Endothelial cell of umbilical vein (primary cell): Measurements from ENCODE around the gene COL5A1. TPM values are rescaled to one million over a fixed set of nuclear protein-coding genes. Genes with fewer than 3 reads are reported as not detected.

Experiments
- BruUV-seq: library from RNA; stranded (reverse); fragments of 400-500 nt; replicated peaks from 2 replicates; lab custom pipeline; 2021; lab: Mats Ljungman, UMichigan
- CTCF ChIA-PET: fragments of 300-600, 350-600 bp; sonication (Branson Sonifier 250); formaldehyde crosslinking; loops from one replicate; lab custom pipeline; 2021; ENCODE audit warnings: antibody characterized with exemption, inconsistent platforms; lab: Charles Lee
- POLR2A ChIA-PET: fragments of 300-600, 350-600 bp; sonication (Branson Sonifier 250); formaldehyde crosslinking; loops from one replicate; lab custom pipeline; 2021; ENCODE audit warnings: antibody characterized with exemption, inconsistent platforms; lab: Charles Lee
- DNase-seq: peaks from one replicate; pipeline ENCODE4 v3.0.0-alpha.2; 2011; ENCODE audit warnings: low read depth, low spot score
- FAIRE-seq: peaks from 2 replicates; lab custom pipeline; 2011; peaks lifted over from hg19 to GRCh38; lab: Jason Lieb, UNC
- H2AFZ ChIP-seq: 2 replicates; pipeline ENCODE4 v1.6.0; 2012; ENCODE audit warnings: low read depth, low read length, control low read depth, inconsistent platforms
- H3K27ac ChIP-seq: 2 replicates; pipeline ENCODE4 v1.5.1; 2011; ENCODE audit warnings: low read depth, mild to moderate bottlenecking, control low read depth, low read length, moderate library complexity; ENCODE audit not compliant: insufficient read depth
- H3K27me3 ChIP-seq, 2 experiments: 2 replicates each; pipeline versions ENCODE4 v1.6.0 to v1.6.1; 2011; ENCODE audit warnings: low read length in 2 of 2, mixed read lengths in 1 of 2; ENCODE audit not compliant: control insufficient read depth in 2 of 2, insufficient read depth in 2 of 2
- H3K36me3 ChIP-seq, 2 experiments: 2 replicates in 1 of 2; 3 replicates in 1 of 2; pipeline ENCODE4 v1.5.1; 2011; ENCODE audit warnings: low read length in 2 of 2, mild to moderate bottlenecking in 1 of 2, moderate library complexity in 1 of 2; ENCODE audit not compliant: control insufficient read depth in 2 of 2, insufficient read depth in 2 of 2; ENCODE audit errors: extremely low read depth in 1 of 2
- H3K4me1 ChIP-seq: 3 replicates; pipeline ENCODE4 v1.5.1; 2011; ENCODE audit warnings: mild to moderate bottlenecking, low read length; ENCODE audit not compliant: control insufficient read depth, insufficient read depth; ENCODE audit errors: extremely low read depth
- H3K4me2 ChIP-seq: 2 replicates; pipeline ENCODE4 v1.6.1; 2011; ENCODE audit warnings: low read length, control low read depth, mixed read lengths; ENCODE audit not compliant: insufficient read depth
- H3K4me3 ChIP-seq, 3 experiments: fragments of 200-600 bp in 1 of 3; sonication (generic), shearing (Covaris generic) in 1 of 3; replicated peaks in 1 of 3; 2 replicates each; pipeline ENCODE4 v1.5.1; 2011 to 2016; ENCODE audit warnings: control low read depth in 3 of 3, low read length in 3 of 3, mild to moderate bottlenecking in 2 of 3, inconsistent platforms in 1 of 3, low read depth in 1 of 3, moderate library complexity in 1 of 3; ENCODE audit not compliant: insufficient read depth in 1 of 3
- H3K79me2 ChIP-seq: 2 replicates; pipeline ENCODE4 v1.6.0; 2012; ENCODE audit warnings: low read length, inconsistent platforms; ENCODE audit not compliant: control insufficient read depth, insufficient read depth
- H3K9ac ChIP-seq: replicated peaks from 2 replicates; pipeline ENCODE3; 2011; ENCODE audit warnings: low read length, control low read depth; ENCODE audit not compliant: insufficient read depth; ENCODE audit errors: extremely low read depth
- H3K9me1 ChIP-seq: replicated peaks from 3 replicates; pipeline ENCODE4 v1.6.0; 2011; ENCODE audit warnings: mild to moderate bottlenecking, low read length; ENCODE audit not compliant: control insufficient read depth, insufficient read depth; ENCODE audit errors: extremely low read depth
- H3K9me3 ChIP-seq: replicated peaks from 2 replicates; pipeline ENCODE4 v1.5.1; 2012; ENCODE audit warnings: low read length, inconsistent platforms; ENCODE audit not compliant: control insufficient read depth, insufficient read depth
- H4K20me1 ChIP-seq: replicated peaks from 2 replicates; pipeline ENCODE3; 2011; ENCODE audit warnings: mild to moderate bottlenecking, low read length; ENCODE audit not compliant: control insufficient read depth, insufficient read depth; ENCODE audit errors: extremely low read depth
- EZH2 ChIP-seq: IDR thresholded peaks from 2 replicates; pipeline ENCODE4 v1.6.1; 2012; ENCODE audit warnings: borderline replicate concordance, low read depth, mild to moderate bottlenecking, moderate library complexity, low read length, inconsistent platforms; ENCODE audit not compliant: severe bottlenecking
- JUN ChIP-seq: IDR thresholded peaks from 2 replicates; pipeline ENCODE4 v1.6.1; 2011; ENCODE audit warnings: borderline replicate concordance, low read depth; ENCODE audit not compliant: insufficient read length, insufficient read depth
- POLR2A ChIP-seq: IDR thresholded peaks from 2 replicates; pipeline ENCODE4 v1.6.1; 2012; ENCODE audit warnings: low read depth, mild to moderate bottlenecking, control low read depth, low read length
- POLR2AphosphoS5 ChIP-seq: IDR thresholded peaks from 2 replicates; pipeline ENCODE4 v1.6.1; 2012; ENCODE audit warnings: low read depth, mild to moderate bottlenecking, control low read depth, low read length, moderate library complexity; ENCODE audit not compliant: insufficient read depth
- dilution Hi-C: fragments of 300-500 bp; cut with MboI; formaldehyde crosslinking; loops from one replicate; pipeline ENCODE4 v1.15.0; 2019; ENCODE audit warnings: low sequenced_read_pairs; ENCODE audit not compliant: extremely low pct_ligation_motif_present
- intact Hi-C: fragments of 100-400 bp; cut with micrococcal nuclease; formaldehyde crosslinking; loops from one replicate; pipeline ENCODE4 v1.10.0; 2022
- polyA plus RNA-seq, 4 experiments: library from polyadenylated mRNA; depleted of rRNA in 3 of 4; stranded (reverse) in 3 of 4; unstranded in 1 of 4; fragments of >200 nt; gene quantifications; 2 replicates each; pipeline versions ENCODE4 v1.2.1 to v1.2.3, GENCODE V29; 2011 to 2012; ENCODE audit warnings: missing spikeins in 1 of 4
- total RNA-seq: library from RNA; stranded (reverse); gene quantifications from 2 replicates; pipeline ENCODE4 v1.2.3, GENCODE V29; 2021
- TF ChIP-seq, protein P1 (sequence below), 2 donors: IDR thresholded peaks; 1 replicate in 1 of 2; 2 replicates in 1 of 2; pipeline ENCODE4 v1.5.1; 2011; ENCODE audit warnings: low read length in 2 of 2, mild to moderate bottlenecking in 2 of 2, moderate library complexity in 2 of 2, control low read depth in 1 of 2, inconsistent platforms in 1 of 2, low read depth in 1 of 2; ENCODE audit not compliant: insufficient read depth in 1 of 2; ENCODE audit errors: extremely low read depth in 1 of 2

Gene COL5A1
- total and polyA plus RNA-seq, 2 donors (not counting 3 experiments of a cell fraction or from before 2014, with no cell fraction given) = 97.4 to 175 TPM

DNA sequence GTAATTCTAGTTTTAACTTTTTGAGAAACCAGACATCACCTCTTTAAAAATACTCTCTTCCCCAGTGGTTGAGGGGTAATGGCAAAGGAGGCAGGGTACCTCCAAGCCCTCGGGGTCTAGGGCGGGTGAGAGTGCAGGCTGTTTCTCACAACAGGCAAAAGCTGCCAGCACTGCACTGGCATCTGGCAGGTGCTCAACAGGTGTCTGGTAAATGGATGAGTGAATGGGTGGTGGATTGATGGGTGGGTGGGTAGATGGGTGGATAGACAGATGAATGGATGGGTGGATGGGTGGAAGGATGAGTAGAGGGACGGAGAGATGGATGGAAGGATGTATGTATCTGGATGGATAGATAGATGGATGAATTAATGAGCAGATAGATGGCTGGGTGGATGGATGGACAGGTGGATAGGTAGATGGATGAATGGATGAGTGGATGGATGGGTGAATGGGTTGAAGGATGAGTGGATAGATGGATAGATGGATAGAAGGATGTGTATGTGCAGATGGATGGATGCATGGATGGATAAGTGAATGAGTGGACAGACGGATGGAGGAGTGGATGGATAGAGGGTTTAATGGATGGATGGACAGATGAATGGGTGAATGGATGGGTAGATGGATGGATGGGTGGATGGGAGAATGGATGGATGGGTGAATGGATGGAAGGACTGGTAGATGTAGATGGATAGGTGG lies 84.6 kb downstream of the COL5A1 start:
- Histone ChIP-seq H3K4me3 (no peak overlapping the region), H3K27me3 (no peaks in the 10 kb centered on the region), H2AFZ (no peak overlapping the region), H3K4me2 (no peak overlapping the region), H4K20me1 (no peaks in the 10 kb centered on the region), H3K79me2 (no peaks in the 10 kb centered on the region), H3K9me3 (no peaks in the 10 kb centered on the region), H3K4me1 (no peaks in the 10 kb centered on the region), H3K9me1 (no peaks in the 10 kb centered on the region), H3K9ac (no peak overlapping the region), H3K36me3 (peaks cover 3 to 17% of the 10 kb centered on the region in 2 experiments), H3K27ac (no peak overlapping the region)
- TF ChIP-seq POLR2A = no peak
- TF ChIP-seq POLR2AphosphoS5 = no peak
- no peak for TF ChIP-seq EZH2
- TF ChIP-seq, protein P1, sequence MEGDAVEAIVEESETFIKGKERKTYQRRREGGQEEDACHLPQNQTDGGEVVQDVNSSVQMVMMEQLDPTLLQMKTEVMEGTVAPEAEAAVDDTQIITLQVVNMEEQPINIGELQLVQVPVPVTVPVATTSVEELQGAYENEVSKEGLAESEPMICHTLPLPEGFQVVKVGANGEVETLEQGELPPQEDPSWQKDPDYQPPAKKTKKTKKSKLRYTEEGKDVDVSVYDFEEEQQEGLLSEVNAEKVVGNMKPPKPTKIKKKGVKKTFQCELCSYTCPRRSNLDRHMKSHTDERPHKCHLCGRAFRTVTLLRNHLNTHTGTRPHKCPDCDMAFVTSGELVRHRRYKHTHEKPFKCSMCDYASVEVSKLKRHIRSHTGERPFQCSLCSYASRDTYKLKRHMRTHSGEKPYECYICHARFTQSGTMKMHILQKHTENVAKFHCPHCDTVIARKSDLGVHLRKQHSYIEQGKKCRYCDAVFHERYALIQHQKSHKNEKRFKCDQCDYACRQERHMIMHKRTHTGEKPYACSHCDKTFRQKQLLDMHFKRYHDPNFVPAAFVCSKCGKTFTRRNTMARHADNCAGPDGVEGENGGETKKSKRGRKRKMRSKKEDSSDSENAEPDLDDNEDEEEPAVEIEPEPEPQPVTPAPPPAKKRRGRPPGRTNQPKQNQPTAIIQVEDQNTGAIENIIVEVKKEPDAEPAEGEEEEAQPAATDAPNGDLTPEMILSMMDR (IDR thresholded peaks at IDR 0.05; ENCODE audit: extremely low read depth in 1 of 2, insufficient read depth in 1 of 2, low read depth in 1 of 2, low read length in 2 of 2) = no peak
- TF ChIP-seq JUN = no peak
- intact Hi-C loops = no loop called here
- no peak for FAIRE-seq
- dilution Hi-C loops = no loop called here
- no TSS peak for BruUV-seq
- no peak for DNase-seq
- POLR2A ChIA-PET = no interaction called here
- CTCF ChIA-PET = interaction anchor here (0.6 to 2.0 kb wide), 3 partner anchors 13 to 277 kb away, joined by 3 to 5 read pairs (median 5); no protein-coding TSS in a partner anchor
